ENCODE data around the gene EMX1.
"Not testable (repeated sequence)": the region's sequence is repeated elsewhere in the genome, so short reads cannot be mapped to it uniquely, and the experiment has no call there.

The EMX1 gene

DNA sequence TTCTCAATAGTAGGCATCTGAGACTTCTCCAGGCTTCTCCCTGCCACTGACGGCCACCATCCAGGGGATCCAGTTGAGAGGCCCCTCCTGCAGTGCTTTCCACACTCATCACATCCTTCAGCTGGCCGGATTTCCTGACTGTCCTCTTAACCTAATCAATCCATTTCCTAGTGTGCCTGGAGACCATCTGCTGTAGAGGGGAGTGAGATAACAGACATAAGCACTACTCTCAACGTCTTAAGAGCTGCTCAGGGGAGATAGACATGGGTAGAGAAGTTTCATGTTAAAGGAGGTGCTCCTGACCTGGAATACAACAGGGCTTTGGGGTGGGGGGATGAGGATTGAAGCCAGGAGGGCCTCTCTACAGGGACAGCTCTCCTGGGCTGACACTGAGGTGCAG is 15.9 kb upstream of the EMX1 start:
- no peak for DNase-seq

GRCh38 chr2:72907369-72907768 is 9.9 kb upstream of the EMX1 start:
- not testable (repeated sequence) for DNase-seq

- no peak for DNase-seq
Observed at GRCh38 chr2:72908741-72909140, 8.6 kb upstream of the EMX1 start.

- no peak for DNase-seq
Observed at GRCh38 chr2:72911256-72911655, 6.1 kb upstream of the EMX1 start.

GRCh38 chr2:72913486-72914205 is 3.7 kb upstream of the EMX1 start:
- no peak for DNase-seq

DNA sequence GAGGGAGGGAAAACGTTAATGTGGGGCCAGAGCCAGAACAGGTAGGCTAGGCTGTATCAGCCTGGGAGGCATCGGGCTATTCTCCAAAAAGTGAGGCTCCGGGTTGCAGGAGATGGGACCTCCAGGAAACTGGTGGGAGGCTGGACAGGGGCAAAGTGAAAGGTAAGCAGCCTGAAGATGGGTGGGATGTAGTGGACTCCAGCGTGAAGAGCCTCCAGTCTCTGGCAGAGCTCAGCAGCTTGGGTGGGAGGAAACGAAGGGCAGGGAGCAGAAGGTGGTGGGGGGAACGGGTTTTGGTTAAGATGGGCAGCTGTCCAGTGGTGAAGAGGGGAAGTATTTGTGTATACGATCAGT is 3.1 kb upstream of the EMX1 start:
- DNase-seq, result no peak

GRCh38 chr2:72914589-72915319 is 2.6 kb upstream of the EMX1 start:
- no peak for DNase-seq

DNA sequence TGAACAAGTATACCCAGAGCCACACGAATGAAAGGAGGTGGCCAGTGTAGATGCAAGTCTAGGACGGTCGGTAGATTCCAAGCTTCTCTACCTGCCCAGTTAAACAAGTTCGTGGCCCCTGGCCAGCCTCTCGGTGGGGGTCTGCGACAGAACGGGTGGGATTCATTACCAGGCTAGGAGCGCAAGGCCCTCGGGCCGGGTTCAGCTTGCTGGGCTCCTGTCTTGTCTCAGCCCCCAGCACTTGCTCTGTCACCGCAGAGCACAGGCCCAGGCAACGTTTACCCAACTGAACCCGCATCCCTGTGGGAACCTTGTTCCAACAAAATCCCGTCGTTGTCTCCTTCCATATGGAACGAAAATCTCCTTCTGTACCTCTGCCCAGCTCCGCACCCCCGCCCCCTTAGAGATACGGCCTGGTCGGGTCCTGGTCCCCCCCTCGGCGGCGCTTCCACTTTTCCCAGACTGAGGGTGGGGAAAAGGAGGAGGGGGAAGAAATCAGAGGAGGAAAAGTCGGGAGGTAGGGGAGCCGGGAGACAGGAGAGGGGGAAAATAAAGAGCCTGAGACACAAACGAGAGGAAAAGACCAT is 1.9 kb upstream of the EMX1 start:
- DNase-seq, result no peak

GRCh38 chr2:72915907-72916742 is 1.2 kb upstream of the EMX1 start:
- DNase-seq, result peak; percentile 10

- DNase-seq, result no peak
Observed at GRCh38 chr2:72916743-72917137, 579 bp upstream of the EMX1 start.

GRCh38 chr2:72917877-72918553 is 696 bp downstream of the EMX1 start:
- no peak for DNase-seq

DNA sequence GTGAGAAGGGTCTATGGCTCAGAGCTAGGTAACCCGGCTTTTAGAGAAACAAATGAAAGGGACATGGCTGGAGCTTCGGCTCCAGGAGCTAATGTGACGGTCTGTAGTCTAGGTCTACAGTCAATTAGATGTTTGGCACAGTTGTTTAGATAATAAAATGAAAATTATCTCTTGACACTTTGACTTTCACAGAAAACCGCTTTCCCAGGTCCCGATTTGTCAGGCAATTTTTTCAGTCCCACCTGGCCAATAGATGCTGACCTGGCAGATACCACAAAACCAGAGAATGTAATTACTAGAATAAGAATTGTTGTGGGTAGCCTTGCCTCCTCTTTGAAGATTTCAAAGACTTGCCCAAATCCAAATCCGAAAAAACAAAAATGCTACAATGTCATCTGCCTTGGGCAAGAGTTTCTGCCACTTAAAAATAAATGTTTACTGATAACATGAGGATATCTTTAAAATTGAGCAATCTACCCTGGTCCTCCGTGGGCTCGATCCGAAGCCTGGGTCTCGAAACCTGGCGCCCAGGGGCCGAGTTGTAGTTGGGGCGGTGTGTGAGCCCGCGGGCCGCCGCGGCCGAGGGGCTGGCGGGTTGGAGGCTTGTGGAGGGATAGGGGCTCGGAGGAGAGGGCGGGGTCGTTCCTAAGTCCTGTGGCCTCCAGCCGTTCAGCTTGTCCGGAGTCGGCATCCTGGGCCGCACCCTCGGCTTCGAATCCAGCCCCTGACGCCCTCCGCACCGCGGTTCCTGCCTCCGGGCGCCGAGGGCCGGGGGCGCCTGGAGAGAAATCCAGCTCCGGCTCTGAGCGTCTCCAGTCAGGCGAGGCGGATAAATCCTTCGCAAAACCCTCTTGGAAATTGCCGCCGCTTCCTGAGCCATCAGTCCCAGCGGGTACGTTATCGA is 2.3 kb downstream of the EMX1 start:
- no peak for DNase-seq

DNA sequence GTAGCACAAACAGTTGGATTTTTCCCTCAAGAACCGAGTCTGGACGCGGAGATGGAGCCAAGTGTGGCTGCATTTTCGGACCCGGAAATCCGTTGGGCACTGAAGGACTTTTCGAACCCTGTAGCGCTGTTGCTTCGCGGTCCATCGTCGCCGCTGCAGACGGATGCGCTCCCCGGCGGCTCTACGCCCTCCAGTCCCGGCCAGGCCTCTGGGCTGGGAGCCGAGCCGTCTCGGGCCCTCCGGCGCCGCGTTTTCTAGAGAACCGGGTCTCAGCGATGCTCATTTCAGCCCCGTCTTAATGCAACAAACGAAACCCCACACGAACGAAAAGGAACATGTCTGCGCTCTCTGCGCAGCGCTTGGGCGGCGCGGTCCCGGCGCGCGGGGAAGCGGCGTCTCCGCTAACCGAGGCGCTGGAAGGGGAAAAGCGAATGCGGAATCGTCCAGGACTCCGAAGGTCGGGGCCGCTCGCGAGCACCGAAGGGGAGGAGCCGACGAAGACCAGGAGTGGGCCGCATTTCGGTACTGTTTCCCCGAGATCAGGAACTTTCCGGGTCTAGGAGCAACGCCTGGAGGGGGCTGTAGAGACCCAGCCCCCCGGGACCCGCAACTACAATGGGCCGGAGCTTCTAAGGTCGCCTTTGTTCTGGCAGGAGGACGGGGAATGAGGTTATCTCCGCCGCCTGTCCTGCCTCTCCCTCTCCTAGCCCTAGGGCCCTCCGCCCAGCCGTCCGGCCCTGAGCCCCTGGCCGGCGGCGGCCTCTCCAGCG is 3.2 kb downstream of the EMX1 start:
- no peak for DNase-seq

- DNase-seq, result no peak
Observed at GRCh38 chr2:72921088-72921851, 4.0 kb downstream of the EMX1 start.

DNA sequence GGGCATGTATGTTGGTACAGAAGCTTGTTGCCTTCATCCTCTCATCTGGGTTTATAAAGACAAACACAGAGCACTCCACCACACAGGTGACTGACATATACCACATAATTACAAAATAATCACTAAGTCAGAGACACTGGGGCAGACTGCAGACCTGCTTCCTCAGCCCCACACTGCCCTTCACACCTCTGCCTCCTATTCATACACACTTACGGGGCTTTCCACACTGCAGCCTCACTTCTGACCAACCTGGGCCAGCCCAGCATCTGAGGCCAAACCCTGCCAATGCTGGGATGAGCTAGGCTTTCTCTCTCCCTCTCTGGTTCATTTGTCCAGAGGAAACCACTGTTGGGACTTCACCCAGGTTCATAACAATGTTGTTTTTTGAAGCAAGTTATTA is 4.5 kb downstream of the EMX1 start:
- no peak for DNase-seq

DNA sequence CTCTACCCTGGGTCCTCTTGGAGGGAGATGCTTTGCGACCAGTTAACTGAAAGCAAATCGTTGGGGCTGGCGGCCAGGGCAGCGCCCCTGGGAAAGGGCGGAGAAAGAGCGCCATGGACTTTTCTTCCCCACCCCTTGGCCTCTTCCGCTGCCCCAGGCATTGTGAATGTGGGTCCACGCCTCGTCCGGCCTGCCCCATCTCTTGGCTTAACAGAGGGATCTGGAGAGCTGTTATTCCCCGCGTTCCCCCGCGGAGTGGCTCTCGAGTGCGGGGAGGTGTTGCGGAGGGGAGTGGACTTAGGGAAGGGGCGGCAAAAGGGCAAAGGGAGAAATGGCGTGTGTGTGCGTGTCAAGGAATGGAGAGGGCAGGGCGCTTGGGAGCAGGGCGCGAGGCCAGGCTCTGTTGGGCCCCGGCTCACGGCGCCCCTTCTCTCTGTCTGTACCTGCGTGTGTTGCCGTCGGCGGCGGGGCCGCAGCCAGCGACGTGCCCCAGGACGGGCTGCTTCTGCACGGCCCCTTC is 6.6 kb downstream of the EMX1 start:
- DNase-seq, result no peak

DNA sequence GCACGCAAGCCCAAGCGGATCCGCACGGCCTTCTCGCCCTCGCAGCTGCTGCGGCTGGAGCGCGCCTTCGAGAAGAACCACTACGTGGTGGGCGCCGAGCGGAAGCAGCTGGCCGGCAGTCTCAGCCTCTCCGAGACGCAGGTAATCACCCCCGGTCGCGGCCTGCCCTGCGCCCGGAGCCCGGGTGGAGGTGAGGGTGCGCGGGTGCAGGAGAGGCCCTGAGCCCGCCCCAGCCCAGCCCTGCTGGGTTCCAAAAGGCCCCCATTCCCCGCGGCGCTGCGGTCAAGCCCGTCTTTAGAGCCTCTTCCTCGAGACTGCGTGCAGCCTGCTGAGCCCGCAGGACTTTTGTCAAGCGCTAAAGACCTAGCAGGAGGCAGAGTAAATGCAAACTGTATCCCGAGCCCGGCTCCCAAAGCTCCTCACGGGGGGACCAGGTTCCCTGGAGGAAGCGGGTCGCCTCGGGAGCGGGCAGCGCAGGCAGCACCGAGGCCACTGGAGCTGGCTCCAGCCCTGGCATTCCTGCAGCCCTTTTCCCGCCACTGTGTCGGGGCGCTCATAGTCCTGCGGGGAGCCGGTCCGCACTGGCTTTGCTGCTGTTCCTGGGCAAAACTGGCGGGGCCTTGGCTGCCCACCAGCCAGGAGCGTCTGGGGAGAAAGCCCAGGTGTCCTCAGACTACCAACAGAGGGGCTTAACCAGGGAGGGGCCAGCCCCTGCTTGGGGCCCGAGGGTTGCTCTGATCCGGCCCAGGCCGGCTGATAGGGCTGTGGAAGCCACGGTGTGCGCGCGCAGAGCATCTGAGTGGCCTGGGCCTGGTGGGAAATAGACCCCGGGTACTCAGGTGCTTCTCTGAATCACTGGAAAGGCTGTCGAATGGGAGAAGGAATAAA is 7.3 kb downstream of the EMX1 start:
- DNase-seq, result no peak

GRCh38 chr2:72925328-72925943 is 8.1 kb downstream of the EMX1 start:
- DNase-seq, result no peak
